K562 (cell line): Measurements from ENCODE around the gene RYR3. TPM values are rescaled to one million over a fixed set of nuclear protein-coding genes. Genes with fewer than 3 reads are reported as not detected.

Source experiments
- ARID4B ChIP-seq: sonication (generic); formaldehyde crosslinking; IDR thresholded peaks from 2 replicates; pipeline ENCODE4 v1.8.0; 2022; ENCODE audit warnings: mild to moderate bottlenecking, missing genetic modification reagents
- CAMTA2 ChIP-seq: fragments of 250-450 bp; sonication (Bioruptor Pico); conservative IDR thresholded peaks from 2 replicates; pipeline ENCODE4 v1.5.1; 2022
- CBX8 ChIP-seq: fragments of 200-600 bp; sonication (generic); IDR thresholded peaks from 2 replicates; pipeline ENCODE4 v1.6.1; 2012; ENCODE audit warnings: borderline replicate concordance, mixed run types, low read depth, mild to moderate bottlenecking, moderate library complexity, mixed read lengths, low read length, control low read depth, inconsistent platforms; ENCODE audit not compliant: poor library complexity, severe bottlenecking; ENCODE audit errors: extremely low read depth
- CCAR2 ChIP-seq: fragments of 200-400 bp; formaldehyde crosslinking; IDR thresholded peaks from 2 replicates; pipeline ENCODE4 v1.6.1; 2017; ENCODE audit warnings: mild to moderate bottlenecking, low read depth, low read length
- CREM ChIP-seq: IDR thresholded peaks from 2 replicates; pipeline ENCODE4 v1.6.1; 2014; ENCODE audit warnings: antibody characterized with exemption, low read depth
- ELF2 ChIP-seq: fragments of 250-450 bp; sonication (Bioruptor Pico); IDR thresholded peaks from 2 replicates; pipeline ENCODE4 v1.5.0; 2021; ENCODE audit warnings: mild to moderate bottlenecking
- ELF4 ChIP-seq: fragments of 450-650 bp; formaldehyde crosslinking; IDR thresholded peaks from 2 replicates; pipeline ENCODE4 v1.4.0; 2022; ENCODE audit warnings: missing genetic modification characterization
- JUND ChIP-seq, 2 experiments: IDR thresholded peaks; 2 replicates in 1 of 2; 3 replicates in 1 of 2; pipeline ENCODE4 v1.6.1; 2011; ENCODE audit warnings: borderline replicate concordance in 2 of 2, low read depth in 2 of 2, low read length in 2 of 2, improper control_type of control experiment in 1 of 2, missing biosample characterization in 1 of 2, missing genetic modification characterization in 1 of 2, missing genetic modification reagents in 1 of 2
- KLF6 ChIP-seq: fragments of 250-450 bp; sonication (Bioruptor Pico); IDR thresholded peaks from 2 replicates; pipeline ENCODE4 v1.4.0; 2020; ENCODE audit warnings: mild to moderate bottlenecking, moderate library complexity, borderline replicate concordance
- MLLT1 ChIP-seq, 2 experiments: fragments of 450-650 bp; IDR thresholded peaks; 2 replicates each; pipeline ENCODE4 v1.6.1; 2016
- RAD21 ChIP-seq, 2 experiments: fragments of 250-450 bp in 1 of 2; fragments of 450-650 bp in 1 of 2; sonication (Bioruptor Pico) in 1 of 2; formaldehyde crosslinking in 1 of 2; IDR thresholded peaks in 1 of 2; conservative IDR thresholded peaks in 1 of 2; 2 replicates each; pipeline versions ENCODE4 v1.4.0 to v1.8.0; 2020 to 2022; ENCODE audit warnings: mild to moderate bottlenecking in 2 of 2, moderate library complexity in 1 of 2
- SNRNP70 ChIP-seq: fragments of 200-400 bp; formaldehyde crosslinking; optimal IDR thresholded peaks from 2 replicates; pipeline ENCODE3; 2017; ENCODE audit warnings: low read depth, low read length
- TAF9B ChIP-seq: fragments of 450-650 bp; IDR thresholded peaks from 2 replicates; pipeline ENCODE4 v1.6.1; 2018; ENCODE audit warnings: mild to moderate bottlenecking; ENCODE audit not compliant: partially characterized antibody
- XRCC4 ChIP-seq: IDR thresholded peaks from one replicate; pipeline ENCODE4 v1.6.1; 2011; ENCODE audit not compliant: insufficient read depth, insufficient read length; ENCODE audit errors: extremely low read depth
- ZKSCAN8 ChIP-seq: fragments of 200-800 bp; sonication (Bioruptor generic); IDR thresholded peaks from 2 replicates; pipeline ENCODE4 v1.6.1; 2016; ENCODE audit warnings: missing genetic modification characterization, missing compliant biosample characterization
- ZNF449 ChIP-seq: fragments of 250-450 bp; sonication (Bioruptor Pico); IDR thresholded peaks from 2 replicates; pipeline ENCODE4 v1.8.0; 2022; ENCODE audit warnings: moderate library complexity, mild to moderate bottlenecking, inconsistent platforms
- ZNF511 ChIP-seq: sonication (generic); formaldehyde crosslinking; IDR thresholded peaks from 2 replicates; pipeline ENCODE4 v1.8.0; 2022; ENCODE audit warnings: mild to moderate bottlenecking, missing genetic modification reagents
- ZNF695 ChIP-seq: fragments of 450-650 bp; formaldehyde crosslinking; IDR thresholded peaks from 2 replicates; pipeline ENCODE4 v1.4.0; 2020; ENCODE audit warnings: mild to moderate bottlenecking, moderate library complexity
- ZNF76 ChIP-seq: fragments of 250-450 bp; sonication (Bioruptor Pico); IDR thresholded peaks from 2 replicates; pipeline ENCODE4 v1.4.0; 2020; ENCODE audit warnings: mild to moderate bottlenecking, moderate library complexity, borderline replicate concordance
- ZSCAN29 ChIP-seq: fragments of 450-650 bp; IDR thresholded peaks from 2 replicates; pipeline ENCODE4 v1.6.1; 2017
- polyA plus RNA-seq, 8 experiments: library from polyadenylated mRNA; depleted of rRNA in 4 of 8; stranded (reverse) in 5 of 8; unstranded in 3 of 8; fragments of >200 nt; fragmentation: Nextera tagmentation in 2 of 8; fragmentation: Illumina TruSeq in 1 of 8; extraction: Ambion mirVana in 2 of 8; extraction: Trizol in 1 of 8; gene quantifications; 2 replicates each; pipeline versions ENCODE4 v1.2.1 to v1.2.3, GENCODE V29; 2011 to 2014; ENCODE audit warnings: inconsistent platforms in 1 of 8, missing spikeins in 1 of 8
- total RNA-seq, 7 experiments: library from RNA; depleted of rRNA in 6 of 7; stranded (reverse); fragments of >200 nt in 6 of 7; fragmentation: Illumina TruSeq in 2 of 7; extraction: Trizol in 2 of 7; gene quantifications; 2 replicates each; pipeline versions ENCODE4 v1.2.1 to v1.2.3, GENCODE V29; 2011 to 2021; ENCODE audit warnings: low replicate concordance in 1 of 7

RYR3 gene
- total and polyA plus RNA-seq, 9 of the 15 experiments (the other 6 are each of a cell fraction or from before 2014, with no cell fraction given) = 0.04 TPM; not detected in 8

GRCh38 chr15:33700695-33701303 is 390.0 kb downstream of the RYR3 start (continued):
- TF ChIP-seq KLF6 = no peak
- no peak for TF ChIP-seq XRCC4
- TF ChIP-seq ZNF76 (CRISPR knock-in tag) = no peak
- TF ChIP-seq CBX8 = no peak
- no peak for TF ChIP-seq CAMTA2
- no peak for TF ChIP-seq ZSCAN29
- no peak for TF ChIP-seq TAF9B
- TF ChIP-seq MLLT1 (IDR thresholded peaks at IDR 0.05) = no peak
- no peak for TF ChIP-seq ZNF511 (CRISPR knock-in tag)
- no peak for TF ChIP-seq ELF4
- TF ChIP-seq RAD21 (CRISPR knock-in tag; conservative IDR thresholded peaks at IDR 0.05 in 1 of 2, IDR thresholded peaks at IDR 0.05 in 1 of 2) = peak; percentile 71 to 83
- no peak for TF ChIP-seq ARID4B (CRISPR knock-in tag)
- no peak for TF ChIP-seq CCAR2
- no peak for TF ChIP-seq ELF2
- 0 out of 2 replicates have a peak, but pooled peaks have one; percentile 6 for TF ChIP-seq JUND (IDR thresholded peaks at IDR 0.05; ENCODE audit: borderline replicate concordance, low read depth, low read length)
- no peak for TF ChIP-seq JUND (tag; IDR thresholded peaks at IDR 0.05; ENCODE audit: borderline replicate concordance, low read depth, low read length)
- no peak for TF ChIP-seq ZKSCAN8 (CRISPR knock-in tag)
- TF ChIP-seq SNRNP70 = no peak
- peak; percentile 64 for TF ChIP-seq CREM
- TF ChIP-seq ZNF449 (CRISPR knock-in tag) = no peak
- no peak for TF ChIP-seq ZNF695 (CRISPR knock-in tag)
